Measurements from ENCODE around the gene MTO1.

MTO1 gene

GRCh38 chr6:73556836-73557235, 95.3 kb downstream of the MTO1 start:
- DNase-seq (ENCODE audit: low read depth), result no peak
- no peak for TF ChIP-seq CTCF (conservative IDR thresholded peaks at IDR 0.05; ENCODE audit: low read length)

More at GRCh38 chr6:73556836-73557235, 95.3 kb downstream of the MTO1 start:
- H3K4me3 ChIP-seq (ENCODE audit: low read length), result no peak overlapping the region
